HEK293T (cell line): ENCODE measurements around the gene ZNF202.

Source experiments
- CTCF ChIA-PET: fragments of 350-600 bp; formaldehyde crosslinking; extraction: SDS; loops from one replicate; lab custom pipeline; 2021; ENCODE audit warnings: antibody characterized with exemption, inconsistent platforms; lab: Yijun Ruan, JAX
- POLR2A ChIA-PET: fragments of 350-600 bp; formaldehyde crosslinking; extraction: SDS; loops from one replicate; lab custom pipeline; 2020; ENCODE audit warnings: antibody characterized with exemption, inconsistent platforms; lab: Yijun Ruan, JAX
- DNase-seq: peaks from one replicate; pipeline ENCODE4 v3.0.0; 2012; ENCODE audit warnings: mixed read lengths; ENCODE audit errors: extremely low spot score
- ARNT ChIP-seq: fragments of 450-650 bp; IDR thresholded peaks from 2 replicates; pipeline ENCODE4 v1.6.1; 2017; ENCODE audit warnings: mild to moderate bottlenecking
- BHLHE40 ChIP-seq: fragments of 450-650 bp; IDR thresholded peaks from 2 replicates; pipeline ENCODE4 v1.6.1; 2016; ENCODE audit warnings: mild to moderate bottlenecking, moderate library complexity, borderline replicate concordance
- CTBP1 ChIP-seq: fragments of 450-650 bp; IDR thresholded peaks from 2 replicates; pipeline ENCODE4 v1.6.1; 2016; ENCODE audit warnings: borderline replicate concordance
- ELF4 ChIP-seq: fragments of 450-650 bp; IDR thresholded peaks from 2 replicates; pipeline ENCODE4 v1.6.1; 2017; ENCODE audit warnings: antibody characterized with exemption
- FOXA1 ChIP-seq: fragments of 450-650 bp; IDR thresholded peaks from 2 replicates; pipeline ENCODE4 v1.6.1; 2016; ENCODE audit warnings: mild to moderate bottlenecking
- FOXK2 ChIP-seq: fragments of 450-650 bp; IDR thresholded peaks from 2 replicates; pipeline ENCODE4 v1.6.1; 2016; ENCODE audit warnings: mild to moderate bottlenecking
- FOXM1 ChIP-seq: fragments of 450-650 bp; IDR thresholded peaks from 2 replicates; pipeline ENCODE4 v1.6.1; 2017; ENCODE audit warnings: mild to moderate bottlenecking, borderline replicate concordance
- HDGF ChIP-seq: fragments of 450-650 bp; IDR thresholded peaks from 2 replicates; pipeline ENCODE4 v1.6.1; 2017; ENCODE audit warnings: antibody characterized with exemption, borderline replicate concordance
- L3MBTL2 ChIP-seq: fragments of 450-650 bp; conservative IDR thresholded peaks from 2 replicates; pipeline ENCODE4 v1.6.1; 2016; ENCODE audit warnings: mild to moderate bottlenecking
- LEF1 ChIP-seq: fragments of 450-650 bp; IDR thresholded peaks from 2 replicates; pipeline ENCODE4 v1.6.1; 2017; ENCODE audit warnings: mild to moderate bottlenecking, borderline replicate concordance
- NFRKB ChIP-seq: fragments of 450-650 bp; IDR thresholded peaks from 2 replicates; pipeline ENCODE4 v1.6.1; 2016; ENCODE audit warnings: mild to moderate bottlenecking, moderate library complexity
- SP1 ChIP-seq: fragments of 450-650 bp; IDR thresholded peaks from 2 replicates; pipeline ENCODE4 v1.6.1; 2017
- SUZ12 ChIP-seq: fragments of 450-650 bp; IDR thresholded peaks from 2 replicates; pipeline ENCODE4 v1.6.1; 2016; ENCODE audit warnings: mild to moderate bottlenecking
- TARDBP ChIP-seq: fragments of 450-650 bp; IDR thresholded peaks from 2 replicates; pipeline ENCODE4 v1.6.1; 2016
- ZNF384 ChIP-seq: fragments of 450-650 bp; IDR thresholded peaks from 2 replicates; pipeline ENCODE4 v1.6.1; 2016
- TF ChIP-seq, protein P1 (sequence below): fragments of 450-650 bp; IDR thresholded peaks from 2 replicates; pipeline ENCODE4 v1.6.1; 2016

The ZNF202 gene

DNA sequence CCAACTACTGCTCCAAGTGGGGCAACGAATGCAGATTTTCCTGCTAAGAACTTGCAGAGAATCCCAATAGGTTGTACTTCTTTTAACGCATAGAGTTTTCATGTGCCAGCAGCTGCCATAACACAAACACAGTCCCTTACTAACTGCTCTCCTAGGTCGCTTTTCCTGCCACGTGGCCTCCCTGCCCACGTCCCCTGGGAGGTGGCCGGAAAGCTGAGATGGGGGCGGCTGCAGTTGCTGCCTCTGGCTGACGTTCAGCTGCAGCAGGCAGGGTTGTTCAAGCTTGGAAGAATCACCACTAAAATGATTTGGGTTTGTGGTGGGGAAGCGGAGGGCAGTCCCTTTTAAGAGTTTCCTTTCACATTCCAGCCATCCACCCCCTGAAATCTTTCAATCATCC is 39.3 kb downstream of the ZNF202 start:
- POLR2A ChIA-PET = no interaction called here
- TF ChIP-seq HDGF = no peak
- no peak for TF ChIP-seq SP1
- no peak for TF ChIP-seq FOXM1
- TF ChIP-seq BHLHE40 = no peak
- TF ChIP-seq, protein P1, sequence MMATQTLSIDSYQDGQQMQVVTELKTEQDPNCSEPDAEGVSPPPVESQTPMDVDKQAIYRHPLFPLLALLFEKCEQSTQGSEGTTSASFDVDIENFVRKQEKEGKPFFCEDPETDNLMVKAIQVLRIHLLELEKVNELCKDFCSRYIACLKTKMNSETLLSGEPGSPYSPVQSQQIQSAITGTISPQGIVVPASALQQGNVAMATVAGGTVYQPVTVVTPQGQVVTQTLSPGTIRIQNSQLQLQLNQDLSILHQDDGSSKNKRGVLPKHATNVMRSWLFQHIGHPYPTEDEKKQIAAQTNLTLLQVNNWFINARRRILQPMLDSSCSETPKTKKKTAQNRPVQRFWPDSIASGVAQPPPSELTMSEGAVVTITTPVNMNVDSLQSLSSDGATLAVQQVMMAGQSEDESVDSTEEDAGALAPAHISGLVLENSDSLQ = no peak
- no peak for TF ChIP-seq ELF4
- CTCF ChIA-PET = interaction anchor here (0.5 kb wide), 1 partner anchor 695 kb away, joined by 3 read pairs; no protein-coding TSS in a partner anchor
- no peak for DNase-seq

DNA sequence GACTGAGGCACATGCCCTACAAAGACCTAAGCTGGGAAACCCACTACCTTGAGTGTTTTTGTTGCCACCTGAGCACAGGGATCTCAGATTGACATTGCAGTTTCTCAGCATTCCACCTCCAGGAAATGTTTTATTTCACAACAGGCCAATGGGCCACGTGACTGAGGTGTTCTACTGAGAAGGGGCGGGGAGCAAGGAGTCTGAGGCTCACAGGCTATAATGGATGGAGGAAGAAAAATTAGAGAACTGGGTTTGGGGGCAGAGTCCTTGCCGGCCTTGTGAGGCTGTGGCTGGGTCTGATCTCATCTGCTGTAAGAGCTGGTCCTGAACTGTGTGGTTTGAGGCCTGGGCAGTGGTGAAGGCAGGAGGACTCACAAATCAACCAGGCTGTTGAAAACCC is 40.7 kb downstream of the ZNF202 start:
- ChIA-PET CTCF (no interaction called here), POLR2A (no interaction called here)
- TF ChIP-seq SP1 (no peak), ZNF384 (no peak), L3MBTL2 (no peak), FOXA1 (no peak), NFRKB (no peak), ELF4 (no peak), SUZ12 (no peak), BHLHE40 (no peak), ARNT (no peak), LEF1 (no peak), FOXM1 (no peak)
- DNase-seq = no peak

DNA sequence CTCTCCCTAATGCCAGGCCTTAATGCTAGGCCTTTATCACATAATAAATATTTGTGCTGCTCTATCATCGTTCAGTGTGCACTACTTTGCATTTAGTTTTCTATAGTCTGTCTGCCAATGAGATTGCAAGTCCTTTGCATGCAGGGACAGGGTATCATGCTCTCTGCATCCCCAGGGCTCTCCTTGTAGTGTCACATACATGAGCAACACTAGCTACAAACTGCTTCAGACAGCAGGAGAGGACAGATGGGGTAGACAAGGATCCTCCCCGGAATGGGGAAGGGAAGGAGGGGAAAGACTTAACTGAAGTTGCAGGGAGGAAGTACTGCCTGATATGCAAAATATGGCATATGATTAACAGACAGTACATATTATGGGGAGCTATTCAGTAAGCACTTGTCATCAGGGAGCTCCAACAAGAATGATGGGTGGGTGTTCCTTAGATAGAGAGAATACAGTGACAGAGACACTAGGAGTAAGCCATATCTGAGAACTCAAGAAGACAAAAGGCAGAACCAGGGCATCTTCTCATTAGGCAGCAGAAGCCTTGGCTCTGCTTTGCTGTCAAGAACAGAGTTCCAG is 42.8 kb downstream of the ZNF202 start:
- CTCF ChIA-PET = no interaction called here
- no peak for DNase-seq
- TF ChIP-seq HDGF (no peak), SP1 (no peak), ARNT (no peak), ZNF384 (no peak), FOXA1 (no peak), BHLHE40 (no peak), FOXK2 (no peak), L3MBTL2 (no peak), SUZ12 (no peak), CTBP1 (no peak), ELF4 (no peak)
- POLR2A ChIA-PET = no interaction called here

DNA sequence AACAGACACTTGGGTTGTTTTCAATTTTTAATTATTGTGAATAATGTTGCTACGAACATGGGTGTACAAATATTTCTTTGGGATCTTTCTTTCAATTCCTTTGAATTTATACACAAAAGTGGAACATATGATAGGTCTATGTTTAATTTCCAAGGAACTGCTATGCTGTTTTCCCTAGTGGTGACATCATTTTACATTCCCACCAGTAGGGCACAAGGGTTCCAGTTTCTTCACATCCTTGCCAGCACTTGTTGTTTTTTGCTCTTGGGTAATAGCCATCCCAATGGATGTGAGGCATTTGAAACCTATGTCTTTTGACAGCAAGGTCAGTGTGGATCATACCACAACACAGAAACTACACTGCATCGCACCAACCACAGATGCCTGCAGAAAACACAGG is 45.3 kb downstream of the ZNF202 start:
- ChIA-PET POLR2A (no interaction called here), CTCF (no interaction called here)
- TF ChIP-seq LEF1 = no peak
- TF ChIP-seq ZNF384 = no peak
- TF ChIP-seq, protein P1 = no peak
- no peak for TF ChIP-seq TARDBP
- TF ChIP-seq ELF4 = no peak
- TF ChIP-seq SP1 = no peak
- no peak for TF ChIP-seq NFRKB
- TF ChIP-seq CTBP1 = no peak
- no peak for TF ChIP-seq L3MBTL2
- TF ChIP-seq FOXM1 = no peak
- no peak for TF ChIP-seq FOXK2
- no peak for TF ChIP-seq FOXA1
- no peak for TF ChIP-seq ARNT
- no peak for TF ChIP-seq HDGF
- TF ChIP-seq BHLHE40 = no peak
- no peak for TF ChIP-seq SUZ12
- no peak for DNase-seq

DNA sequence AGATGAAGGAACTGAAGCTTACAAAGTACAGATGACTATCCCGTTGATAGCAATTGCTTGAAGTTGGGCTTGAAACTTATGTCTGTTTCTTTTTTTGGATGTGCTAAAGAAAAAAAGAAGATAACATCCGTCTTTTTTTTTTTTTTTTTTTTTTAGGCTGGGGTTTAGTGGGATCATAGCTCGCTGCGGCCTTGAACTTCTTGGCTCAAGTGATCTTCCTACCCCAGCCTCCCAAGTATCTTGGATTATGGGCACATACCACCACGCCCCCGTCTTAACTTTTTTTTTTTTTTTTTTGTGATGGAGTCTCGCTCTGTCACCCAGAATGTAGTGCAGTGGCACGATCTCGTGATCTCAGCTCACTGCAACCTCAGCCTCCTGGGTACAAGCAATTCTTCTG is 46.2 kb downstream of the ZNF202 start:
- TF ChIP-seq CTBP1 (no peak), FOXK2 (no peak), ZNF384 (no peak), TARDBP (no peak), NFRKB (no peak), SUZ12 (no peak), ARNT (no peak), HDGF (no peak), LEF1 (no peak), ELF4 (no peak)
- TF ChIP-seq, protein P1 = no peak
- ChIA-PET POLR2A (no interaction called here), CTCF (no interaction called here)
- DNase-seq = no peak

DNA sequence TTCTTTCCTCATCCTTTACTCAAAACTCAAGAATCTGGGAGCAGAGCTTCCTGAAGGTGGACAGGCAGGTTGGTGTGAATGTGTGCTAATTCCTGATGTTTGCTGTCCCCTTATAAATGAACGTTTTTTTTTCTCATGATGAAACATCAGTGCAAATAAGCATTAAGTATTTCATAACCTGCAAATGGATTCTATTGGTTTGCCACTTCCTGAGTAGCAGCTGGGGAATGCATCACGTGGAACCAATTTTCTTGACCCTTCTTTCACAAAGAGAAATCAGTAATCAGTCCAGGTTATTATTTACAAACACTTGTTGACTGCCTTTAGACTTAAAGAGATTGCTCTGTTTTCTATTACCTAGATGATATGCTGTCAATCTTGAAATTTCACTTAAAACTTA is 46.9 kb downstream of the ZNF202 start:
- no peak for DNase-seq
- ChIA-PET POLR2A (no interaction called here), CTCF (no interaction called here)
- TF ChIP-seq SUZ12 (no peak), FOXK2 (no peak)

DNA sequence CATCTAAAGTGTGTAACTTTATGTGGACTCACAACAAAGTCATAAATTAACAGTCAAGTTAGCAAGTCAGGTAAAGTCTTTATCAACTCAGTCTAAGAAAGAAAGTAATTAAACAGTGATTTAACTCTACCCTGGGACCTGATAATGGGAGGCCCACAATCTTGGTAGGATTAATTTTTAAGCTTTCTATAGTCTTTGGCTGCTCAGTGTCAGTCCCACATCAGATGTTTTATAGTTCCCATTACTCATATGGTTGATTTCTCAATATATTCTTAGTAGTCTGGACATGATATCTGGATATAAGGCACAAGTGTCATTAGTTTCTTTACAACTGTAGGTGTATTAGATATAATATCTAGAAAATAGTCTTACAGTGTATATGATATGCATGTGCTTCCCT is 48.5 kb downstream of the ZNF202 start:
- DNase-seq = no peak
- no peak for TF ChIP-seq FOXA1
- no peak for TF ChIP-seq ELF4
- TF ChIP-seq FOXM1 = no peak
- no peak for TF ChIP-seq CTBP1
- TF ChIP-seq ARNT = no peak
- no peak for TF ChIP-seq NFRKB
- no peak for TF ChIP-seq LEF1
- no peak for TF ChIP-seq SUZ12
- no peak for TF ChIP-seq FOXK2
- TF ChIP-seq L3MBTL2 = no peak
- no peak for TF ChIP-seq SP1
- TF ChIP-seq HDGF = no peak
- no peak for TF ChIP-seq BHLHE40
- TF ChIP-seq ZNF384 = no peak
- TF ChIP-seq, protein P1 = no peak
- TF ChIP-seq TARDBP = no peak
- CTCF ChIA-PET = no interaction called here
- POLR2A ChIA-PET = no interaction called here
